Measurements from ENCODE around the gene IER3IP1. TPM values are rescaled to one million over a fixed set of nuclear protein-coding genes. Genes with fewer than 3 reads are reported as not detected.
"Not testable (repeated sequence)": the region's sequence is repeated elsewhere in the genome, so short reads cannot be mapped to it uniquely, and the experiment has no call there.

The IER3IP1 gene
- total RNA-seq, 1 donor from 2014 or later, result 24.7 TPM

GRCh38 chr18:47158404-47158803 lies 17.8 kb downstream of the IER3IP1 start:
- DNase-seq, result not testable (repeated sequence)

- no peak for DNase-seq
These were observed 24.7 kb downstream of the IER3IP1 start for GRCh38 chr18:47151439-47151838.

- DNase-seq, result no peak
These were observed 25.3 kb downstream of the IER3IP1 start for GRCh38 chr18:47150824-47151366.

GRCh38 chr18:47150029-47150823 lies 25.9 kb downstream of the IER3IP1 start, which contains the start of gene HDHD2:
HDHD2 (minus strand) TSS chr18:47150500; CDS start chr18:47136439, 14,061 bp downstream.
- peak; percentile 80 for DNase-seq

- no peak for DNase-seq
These were observed 26.6 kb downstream of the IER3IP1 start for GRCh38 chr18:47149457-47150028.

- DNase-seq, result no peak
These were observed 30.0 kb downstream of the IER3IP1 start for GRCh38 chr18:47146206-47146605.

GRCh38 chr18:47143899-47144485 lies 32.2 kb downstream of the IER3IP1 start:
- DNase-seq, result no peak

GRCh38 chr18:47143153-47143552 lies 33.0 kb downstream of the IER3IP1 start:
- DNase-seq, result no peak

- DNase-seq, result no peak
These were observed 34.9 kb downstream of the IER3IP1 start for GRCh38 chr18:47141289-47141688.

GRCh38 chr18:47121146-47121545 lies 55.0 kb downstream of the IER3IP1 start:
- no peak for DNase-seq

GRCh38 chr18:47120428-47120827 lies 55.7 kb downstream of the IER3IP1 start:
- no peak for DNase-seq

GRCh38 chr18:47118981-47119380 lies 57.2 kb downstream of the IER3IP1 start:
- no peak for DNase-seq

GRCh38 chr18:47115205-47115604 lies 61.0 kb downstream of the IER3IP1 start:
- DNase-seq, result no peak

GRCh38 chr18:47113796-47114540 lies 62.2 kb downstream of the IER3IP1 start:
- DNase-seq, result no peak

- no peak for DNase-seq
These were observed 65.5 kb downstream of the IER3IP1 start for GRCh38 chr18:47110492-47111274.

GRCh38 chr18:47109720-47110119 lies 66.4 kb downstream of the IER3IP1 start:
- DNase-seq, result no peak

- no peak for DNase-seq
These were observed 67.2 kb downstream of the IER3IP1 start for GRCh38 chr18:47108998-47109405.

- no peak for DNase-seq
These were observed 67.8 kb downstream of the IER3IP1 start for GRCh38 chr18:47108373-47108772.

Measured in skin of body (tissue), 2 donors.